Right lobe of liver (tissue), 6 donors: ENCODE data around the gene AMOTL2. TPM values are rescaled to one million over a fixed set of nuclear protein-coding genes. Genes with fewer than 3 reads are reported as not detected.

Source experiments
- ATAC-seq, 4 donors: fragments of 200-7000 bp; cut with Tn5 transposase; one replicate each; pipeline ENCODE4 v1.9.1; 2020; ENCODE audit warnings: mild to moderate bottlenecking in 4 of 4, moderate library complexity in 4 of 4
- DNase-seq, 3 donors: peaks; one replicate each; pipeline ENCODE4 v3.0.0-alpha.2; 2020
- H3K27ac ChIP-seq, 3 donors: fragments of 200-600 bp; one replicate each; pipeline ENCODE4 v1.8.0; 2022
- H3K27me3 ChIP-seq, 2 donors: fragments of 200-600 bp; one replicate each; pipeline ENCODE4 v1.8.0; 2022
- H3K36me3 ChIP-seq, 4 donors: fragments of 200-600 bp; sonication (generic) in 1 of 4; one replicate each; pipeline versions ENCODE4 v1.5.1 to v1.8.0; 2017 to 2022; ENCODE audit warnings: control low read depth in 1 of 4
- H3K4me1 ChIP-seq, 4 donors: fragments of 200-600 bp; sonication (generic) in 1 of 4; one replicate each; pipeline versions ENCODE4 v1.5.1 to v1.8.0; 2017 to 2022; ENCODE audit warnings: control low read depth in 1 of 4
- H3K4me3 ChIP-seq, 3 donors: fragments of 200-600 bp; one replicate each; pipeline ENCODE4 v1.8.0; 2022
- H3K9me3 ChIP-seq, 4 donors: fragments of 200-600 bp; sonication (generic) in 1 of 4; one replicate each; pipeline versions ENCODE4 v1.5.1 to v1.8.0; 2017 to 2022; ENCODE audit warnings: control low read depth in 1 of 4
- CTCF ChIP-seq, 4 donors: fragments of 200-600 bp in 3 of 4; fragments of 450-650 bp in 1 of 4; IDR thresholded peaks; one replicate each; pipeline versions ENCODE4 v1.5.1 to v1.8.0; 2016 to 2022; ENCODE audit warnings: antibody characterized with exemption in 4 of 4, mild to moderate bottlenecking in 2 of 4
- POLR2A ChIP-seq: fragments of 450-650 bp; IDR thresholded peaks from one replicate; pipeline ENCODE4 v1.6.1; 2017; ENCODE audit warnings: antibody characterized with exemption, mild to moderate bottlenecking
- WGBS: methylation state at CpG from one replicate; pipeline ENCODE4 v1.1.6; 2018; ENCODE audit warnings: low coverage, low lambda C conversion rate; ENCODE audit not compliant: insufficient coverage; ENCODE audit errors: missing lambda C conversion rate; 5-methylcytosine and 5-hydroxymethylcytosine counted together
- intact Hi-C, 2 donors: fragments of 100-400 bp; cut with DNase I; formaldehyde crosslinking; loops; one replicate each; pipeline versions ENCODE4 v1.11.2 to v1.14.1; 2022
- total RNA-seq, 6 experiments: library from RNA; depleted of rRNA in 2 of 6; stranded (reverse); fragments of >200 nt in 2 of 6; fragmentation: NEBNext Ultra II Directional in 3 of 6; extraction: Animal tissue kit (Norgen Biotek cat#: 25700) in 3 of 6; gene quantifications; one replicate each; pipeline versions ENCODE4 v1.1.0 to v1.2.4, GENCODE V29; 2016 to 2023
- donor health status: DM: no; HTN: yes; CAD: no.
- donor health status: DM: no; HTN: no; CAD: no.
- donor health status: DM: no; HTN: no; CAD: no.
- donor health status: DM: no; HTN: yes; CAD: no.
- donor health status: DM: no; HTN: yes; CAD: no.

The AMOTL2 gene
- total RNA-seq, 6 experiments from 2014 or later, result 18.0 to 33.3 (median 21.8) TPM

DNA sequence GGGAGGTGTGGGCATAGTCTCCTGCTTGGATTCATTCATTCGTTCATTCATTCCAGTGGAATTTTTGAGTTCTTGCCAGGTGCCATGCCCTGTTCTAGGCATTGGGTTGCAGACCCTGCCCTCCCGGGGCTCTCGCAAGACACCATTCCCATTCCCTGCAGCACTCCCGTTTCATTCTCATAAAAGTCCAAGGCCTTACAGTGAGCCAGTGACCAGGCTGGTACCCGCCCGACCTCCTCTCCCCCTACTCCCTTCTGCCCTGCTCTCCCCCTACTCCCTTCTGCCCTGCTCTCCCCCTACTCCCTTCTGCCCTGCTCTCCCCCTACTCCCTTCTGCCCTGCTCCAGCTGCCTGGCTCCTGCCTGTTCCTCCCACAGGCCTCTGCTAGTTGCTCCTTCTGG is 41.9 kb downstream of the AMOTL2 start:
- Histone ChIP-seq H3K27me3 (no peaks in the 10 kb centered on the region), H3K27ac (no peak overlapping the region), H3K4me3 (no peak overlapping the region), H3K36me3 (no peaks in the 10 kb centered on the region), H3K4me1 (peaks cover 0 to under 1% (median 0%) of the 10 kb centered on the region in 4 donors), H3K9me3 (no peaks in the 10 kb centered on the region)
- TF ChIP-seq CTCF (IDR thresholded peaks at IDR 0.05), result no peak
- no peak for TF ChIP-seq POLR2A
- ATAC-seq, result no peak
- 84% methylated on average over 3 of the region's 6 CpGs for WGBS
- no peak for DNase-seq
- intact Hi-C loops, result no loop called here

- no peaks in the 10 kb centered on the region for H3K9me3 ChIP-seq
- ATAC-seq, result no peak
- H3K4me1 ChIP-seq, result peaks cover 0 to 4% (median 0%) of the 10 kb centered on the region in 4 donors
- DNase-seq, result no peak
- H3K27ac ChIP-seq, result no peak overlapping the region
- 69% methylated on average over 5 of the region's 5 CpGs for WGBS
- intact Hi-C loops, result no loop called here
- no peaks in the 10 kb centered on the region for H3K36me3 ChIP-seq
- TF ChIP-seq CTCF (IDR thresholded peaks at IDR 0.05) (no peak), POLR2A (no peak)
- no peaks in the 10 kb centered on the region for H3K27me3 ChIP-seq
- H3K4me3 ChIP-seq, result no peak overlapping the region
Measured at GRCh38 chr3:134331811-134332199, 42.4 kb downstream of the AMOTL2 start.

DNA sequence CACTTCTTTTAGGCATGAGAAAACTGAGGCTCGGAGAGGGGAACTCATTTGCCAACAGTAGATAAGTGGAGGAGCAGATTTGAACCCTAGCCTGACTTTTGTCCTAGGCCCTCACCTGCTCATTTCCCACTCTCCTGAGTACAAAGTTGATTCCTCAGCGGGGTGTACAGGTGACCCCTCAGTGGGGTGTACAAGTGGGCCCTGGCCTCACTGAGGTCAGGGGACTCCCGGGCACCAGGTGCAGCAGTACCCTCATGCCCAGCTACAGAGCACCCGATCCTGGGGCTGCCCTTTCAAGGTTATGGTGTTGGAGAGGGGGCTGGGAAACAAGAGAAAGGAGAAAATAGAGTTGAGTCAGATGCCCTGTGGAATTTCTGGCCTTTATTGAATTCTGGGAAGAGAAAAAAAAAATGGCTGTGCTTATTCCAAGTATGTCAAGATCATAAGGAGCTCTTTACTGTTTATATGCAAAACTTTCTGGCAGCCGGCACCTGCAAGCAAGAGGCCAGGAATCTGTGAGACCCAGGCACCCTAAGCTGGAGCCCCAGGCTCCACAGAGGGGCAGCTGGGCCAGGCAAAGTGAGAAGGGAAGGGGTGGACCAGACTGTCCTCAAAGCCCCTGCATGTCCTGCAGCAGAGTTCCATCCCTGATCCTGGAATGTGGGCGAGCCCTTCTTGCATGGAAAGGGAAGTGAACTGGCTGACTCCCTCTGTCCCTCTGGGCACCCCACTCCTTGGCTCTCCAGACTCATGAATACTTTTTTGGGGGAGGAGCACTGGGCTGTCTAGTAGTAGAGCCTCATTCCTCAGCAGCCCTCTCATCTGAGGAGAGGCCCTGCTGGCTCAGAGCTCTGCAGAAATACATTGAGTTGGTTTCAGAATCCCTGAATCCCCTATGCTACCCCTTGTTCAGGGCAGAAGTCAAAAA is 43.1 kb downstream of the AMOTL2 start:
- H3K36me3 ChIP-seq, result no peaks in the 10 kb centered on the region
- intact Hi-C loops, result no loop called here
- H3K9me3 ChIP-seq, result no peaks in the 10 kb centered on the region
- ATAC-seq (peak in 1 of 4 donors; percentile 19), DNase-seq (no peak)
- H3K27me3 ChIP-seq, result no peaks in the 10 kb centered on the region
- no peak overlapping the region for H3K4me3 ChIP-seq
- 72% methylated on average over 5 of the region's 6 CpGs for WGBS
- TF ChIP-seq CTCF (IDR thresholded peaks at IDR 0.05) (no peak), POLR2A (no peak)
- peaks cover 0 to 10% (median 0%) of the 10 kb centered on the region in 4 donors for H3K4me1 ChIP-seq
- no peak overlapping the region for H3K27ac ChIP-seq

DNA sequence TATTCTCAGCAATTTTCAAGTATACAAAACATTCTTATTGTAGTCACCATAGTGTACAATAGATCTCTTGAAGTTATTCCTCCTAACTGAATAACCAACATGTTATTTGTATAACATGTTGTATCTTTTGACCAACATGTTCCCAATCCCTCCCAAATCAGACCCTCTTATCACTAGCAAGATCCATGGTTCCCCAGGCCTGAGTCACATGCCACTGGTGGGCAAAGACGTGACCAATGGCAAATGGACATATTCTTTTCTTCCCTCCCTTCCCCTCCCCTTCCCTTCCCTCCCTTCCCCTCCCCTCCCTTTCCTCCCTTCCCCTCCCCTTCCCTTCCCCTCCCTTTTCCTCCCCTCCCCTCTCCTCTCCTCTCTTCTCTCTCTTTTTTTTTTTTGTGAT is 45.4 kb downstream of the AMOTL2 start:
- Histone ChIP-seq H3K27me3 (no peaks in the 10 kb centered on the region), H3K27ac (no peak overlapping the region), H3K4me3 (no peak overlapping the region), H3K36me3 (no peaks in the 10 kb centered on the region), H3K9me3 (no peaks in the 10 kb centered on the region), H3K4me1 (peaks cover 0 to 12% (median 0%) of the 10 kb centered on the region in 4 donors)
- 83% methylated on average over 1 of the region's 1 CpG for WGBS
- intact Hi-C loops, result no loop called here
- ATAC-seq (no peak), DNase-seq (no peak)
- TF ChIP-seq POLR2A, result no peak
- TF ChIP-seq CTCF (IDR thresholded peaks at IDR 0.05), result no peak
